ENCODE measurements around the gene MRPS23. TPM values are rescaled to one million over a fixed set of nuclear protein-coding genes. Genes with fewer than 3 reads are reported as not detected.
A peak's percentile ranks its signal among the peaks of the same experiment; 100 is the strongest.

The MRPS23 gene
- total and polyA plus RNA-seq, 2 of the 13 experiments (the other 11 are each of a cell fraction or from before 2014, with no cell fraction given) = 63.2 to 181 TPM

DNA sequence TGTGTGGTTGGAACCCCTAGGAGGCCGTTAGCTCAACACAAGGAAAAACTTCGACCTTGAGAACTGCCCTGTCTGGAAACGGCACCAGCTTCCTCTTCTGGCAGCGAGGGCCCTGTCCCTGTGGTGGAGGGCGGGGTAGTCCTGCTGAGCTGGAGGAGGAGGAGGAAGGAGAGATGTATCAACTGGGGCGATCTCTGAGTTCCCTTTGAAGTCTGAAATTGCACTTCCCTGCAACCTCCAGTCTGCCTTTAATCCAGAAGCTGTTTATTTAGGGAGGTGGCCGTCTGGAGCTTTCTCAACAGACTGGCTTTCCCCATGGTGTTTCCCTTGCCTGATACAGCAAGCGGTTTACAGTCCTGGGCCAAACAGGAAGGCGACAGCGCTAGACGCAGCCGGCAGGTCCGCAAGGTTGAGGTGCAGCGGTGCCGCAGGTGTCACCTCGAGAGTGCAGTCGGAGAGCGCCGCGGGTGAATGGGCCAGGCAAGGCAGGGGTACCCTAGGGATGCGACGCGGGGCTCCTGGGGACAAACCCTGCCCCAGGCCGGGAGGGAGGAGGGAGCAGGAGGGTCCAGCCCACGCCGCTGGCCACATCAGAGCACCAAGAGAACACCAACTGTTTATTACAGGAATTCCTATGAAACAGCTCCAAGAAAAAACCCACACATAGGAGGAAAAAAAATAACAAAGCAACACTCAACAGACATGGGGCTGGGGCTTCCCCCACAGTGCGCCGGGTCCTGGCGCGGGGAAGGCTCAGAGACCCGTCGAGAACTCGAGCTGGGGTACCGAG, 11.4 kb upstream of the MRPS23 start (continued):
- no peak for TF ChIP-seq KAT2B (IDR thresholded peaks at IDR 0.05; ENCODE audit: borderline replicate concordance, low read depth, low read length)
- TF ChIP-seq MTA1 (CRISPR knock-in tag; IDR thresholded peaks at IDR 0.05; ENCODE audit: borderline replicate concordance) = 0 out of 2 replicates have a peak, but pooled peaks have one; percentile 27
- TF ChIP-seq, protein P1, sequence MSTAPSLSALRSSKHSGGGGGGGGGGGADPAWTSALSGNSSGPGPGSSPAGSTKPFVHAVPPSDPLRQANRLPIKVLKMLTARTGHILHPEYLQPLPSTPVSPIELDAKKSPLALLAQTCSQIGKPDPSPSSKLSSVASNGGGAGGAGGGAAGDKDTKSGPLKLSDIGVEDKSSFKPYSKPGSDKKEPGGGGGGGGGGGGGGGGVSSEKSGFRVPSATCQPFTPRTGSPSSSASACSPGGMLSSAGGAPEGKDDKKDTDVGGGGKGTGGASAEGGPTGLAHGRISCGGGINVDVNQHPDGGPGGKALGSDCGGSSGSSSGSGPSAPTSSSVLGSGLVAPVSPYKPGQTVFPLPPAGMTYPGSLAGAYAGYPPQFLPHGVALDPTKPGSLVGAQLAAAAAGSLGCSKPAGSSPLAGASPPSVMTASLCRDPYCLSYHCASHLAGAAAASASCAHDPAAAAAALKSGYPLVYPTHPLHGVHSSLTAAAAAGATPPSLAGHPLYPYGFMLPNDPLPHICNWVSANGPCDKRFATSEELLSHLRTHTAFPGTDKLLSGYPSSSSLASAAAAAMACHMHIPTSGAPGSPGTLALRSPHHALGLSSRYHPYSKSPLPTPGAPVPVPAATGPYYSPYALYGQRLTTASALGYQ (CRISPR knock-in tag; IDR thresholded peaks at IDR 0.05) = peak; percentile 67; the same call in 1 of the 2 replicates
- TF ChIP-seq, protein P2, sequence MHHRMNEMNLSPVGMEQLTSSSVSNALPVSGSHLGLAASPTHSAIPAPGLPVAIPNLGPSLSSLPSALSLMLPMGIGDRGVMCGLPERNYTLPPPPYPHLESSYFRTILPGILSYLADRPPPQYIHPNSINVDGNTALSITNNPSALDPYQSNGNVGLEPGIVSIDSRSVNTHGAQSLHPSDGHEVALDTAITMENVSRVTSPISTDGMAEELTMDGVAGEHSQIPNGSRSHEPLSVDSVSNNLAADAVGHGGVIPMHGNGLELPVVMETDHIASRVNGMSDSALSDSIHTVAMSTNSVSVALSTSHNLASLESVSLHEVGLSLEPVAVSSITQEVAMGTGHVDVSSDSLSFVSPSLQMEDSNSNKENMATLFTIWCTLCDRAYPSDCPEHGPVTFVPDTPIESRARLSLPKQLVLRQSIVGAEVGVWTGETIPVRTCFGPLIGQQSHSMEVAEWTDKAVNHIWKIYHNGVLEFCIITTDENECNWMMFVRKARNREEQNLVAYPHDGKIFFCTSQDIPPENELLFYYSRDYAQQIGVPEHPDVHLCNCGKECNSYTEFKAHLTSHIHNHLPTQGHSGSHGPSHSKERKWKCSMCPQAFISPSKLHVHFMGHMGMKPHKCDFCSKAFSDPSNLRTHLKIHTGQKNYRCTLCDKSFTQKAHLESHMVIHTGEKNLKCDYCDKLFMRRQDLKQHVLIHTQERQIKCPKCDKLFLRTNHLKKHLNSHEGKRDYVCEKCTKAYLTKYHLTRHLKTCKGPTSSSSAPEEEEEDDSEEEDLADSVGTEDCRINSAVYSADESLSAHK (CRISPR knock-in tag; IDR thresholded peaks at IDR 0.05; ENCODE audit: borderline replicate concordance) = no peak
- TF ChIP-seq, protein P3, sequence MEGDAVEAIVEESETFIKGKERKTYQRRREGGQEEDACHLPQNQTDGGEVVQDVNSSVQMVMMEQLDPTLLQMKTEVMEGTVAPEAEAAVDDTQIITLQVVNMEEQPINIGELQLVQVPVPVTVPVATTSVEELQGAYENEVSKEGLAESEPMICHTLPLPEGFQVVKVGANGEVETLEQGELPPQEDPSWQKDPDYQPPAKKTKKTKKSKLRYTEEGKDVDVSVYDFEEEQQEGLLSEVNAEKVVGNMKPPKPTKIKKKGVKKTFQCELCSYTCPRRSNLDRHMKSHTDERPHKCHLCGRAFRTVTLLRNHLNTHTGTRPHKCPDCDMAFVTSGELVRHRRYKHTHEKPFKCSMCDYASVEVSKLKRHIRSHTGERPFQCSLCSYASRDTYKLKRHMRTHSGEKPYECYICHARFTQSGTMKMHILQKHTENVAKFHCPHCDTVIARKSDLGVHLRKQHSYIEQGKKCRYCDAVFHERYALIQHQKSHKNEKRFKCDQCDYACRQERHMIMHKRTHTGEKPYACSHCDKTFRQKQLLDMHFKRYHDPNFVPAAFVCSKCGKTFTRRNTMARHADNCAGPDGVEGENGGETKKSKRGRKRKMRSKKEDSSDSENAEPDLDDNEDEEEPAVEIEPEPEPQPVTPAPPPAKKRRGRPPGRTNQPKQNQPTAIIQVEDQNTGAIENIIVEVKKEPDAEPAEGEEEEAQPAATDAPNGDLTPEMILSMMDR (CRISPR knock-in tag; IDR thresholded peaks at IDR 0.05) = peak; percentile 26; the same call in 1 of the 2 replicates
- TF ChIP-seq KLF15 (CRISPR knock-in tag; IDR thresholded peaks at IDR 0.05; ENCODE audit: borderline replicate concordance) = no peak
- TF ChIP-seq RFX5 (IDR thresholded peaks at IDR 0.05; ENCODE audit: low read depth, low read length) = no peak
- TF ChIP-seq ZNF101 (CRISPR knock-in tag; IDR thresholded peaks at IDR 0.05; ENCODE audit: borderline replicate concordance, low read depth) = no peak
- TF ChIP-seq MED1 (CRISPR knock-in tag; IDR thresholded peaks at IDR 0.05) = peak; percentile 16; the same call in 1 of the 2 replicates
- TF ChIP-seq ZMYM3 (CRISPR knock-in tag; IDR thresholded peaks at IDR 0.05) = peak; percentile 45; the same call in 1 of the 2 replicates
- no peak for TF ChIP-seq WIZ (CRISPR knock-in tag; IDR thresholded peaks at IDR 0.05)
- TF ChIP-seq, protein P4, sequence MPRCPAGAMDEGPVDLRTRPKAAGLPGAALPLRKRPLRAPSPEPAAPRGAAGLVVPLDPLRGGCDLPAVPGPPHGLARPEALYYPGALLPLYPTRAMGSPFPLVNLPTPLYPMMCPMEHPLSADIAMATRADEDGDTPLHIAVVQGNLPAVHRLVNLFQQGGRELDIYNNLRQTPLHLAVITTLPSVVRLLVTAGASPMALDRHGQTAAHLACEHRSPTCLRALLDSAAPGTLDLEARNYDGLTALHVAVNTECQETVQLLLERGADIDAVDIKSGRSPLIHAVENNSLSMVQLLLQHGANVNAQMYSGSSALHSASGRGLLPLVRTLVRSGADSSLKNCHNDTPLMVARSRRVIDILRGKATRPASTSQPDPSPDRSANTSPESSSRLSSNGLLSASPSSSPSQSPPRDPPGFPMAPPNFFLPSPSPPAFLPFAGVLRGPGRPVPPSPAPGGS (CRISPR knock-in tag; IDR thresholded peaks at IDR 0.05) = no peak
- TF ChIP-seq, protein P5, sequence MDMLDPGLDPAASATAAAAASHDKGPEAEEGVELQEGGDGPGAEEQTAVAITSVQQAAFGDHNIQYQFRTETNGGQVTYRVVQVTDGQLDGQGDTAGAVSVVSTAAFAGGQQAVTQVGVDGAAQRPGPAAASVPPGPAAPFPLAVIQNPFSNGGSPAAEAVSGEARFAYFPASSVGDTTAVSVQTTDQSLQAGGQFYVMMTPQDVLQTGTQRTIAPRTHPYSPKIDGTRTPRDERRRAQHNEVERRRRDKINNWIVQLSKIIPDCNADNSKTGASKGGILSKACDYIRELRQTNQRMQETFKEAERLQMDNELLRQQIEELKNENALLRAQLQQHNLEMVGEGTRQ (IDR thresholded peaks at IDR 0.05; ENCODE audit: low read depth, low read length) = no peak
- TF ChIP-seq, protein P5 (CRISPR knock-in tag; IDR thresholded peaks at IDR 0.05; ENCODE audit: borderline replicate concordance) = no peak
- TF ChIP-seq, protein P6, sequence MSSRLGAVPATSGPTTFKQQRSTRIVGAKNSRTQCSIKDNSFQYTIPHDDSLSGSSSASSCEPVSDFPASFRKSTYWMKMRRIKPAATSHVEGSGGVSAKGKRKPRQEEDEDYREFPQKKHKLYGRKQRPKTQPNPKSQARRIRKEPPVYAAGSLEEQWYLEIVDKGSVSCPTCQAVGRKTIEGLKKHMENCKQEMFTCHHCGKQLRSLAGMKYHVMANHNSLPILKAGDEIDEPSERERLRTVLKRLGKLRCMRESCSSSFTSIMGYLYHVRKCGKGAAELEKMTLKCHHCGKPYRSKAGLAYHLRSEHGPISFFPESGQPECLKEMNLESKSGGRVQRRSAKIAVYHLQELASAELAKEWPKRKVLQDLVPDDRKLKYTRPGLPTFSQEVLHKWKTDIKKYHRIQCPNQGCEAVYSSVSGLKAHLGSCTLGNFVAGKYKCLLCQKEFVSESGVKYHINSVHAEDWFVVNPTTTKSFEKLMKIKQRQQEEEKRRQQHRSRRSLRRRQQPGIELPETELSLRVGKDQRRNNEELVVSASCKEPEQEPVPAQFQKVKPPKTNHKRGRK (CRISPR knock-in tag; IDR thresholded peaks at IDR 0.05) = no peak

All from HepG2 (cell line).